ENCODE measurements around the gene DDX42.

- TF ChIP-seq PHF8 (IDR thresholded peaks at IDR 0.05; ENCODE audit: borderline replicate concordance, low read depth) = no peak
- no peak for TF ChIP-seq CTCF (IDR thresholded peaks at IDR 0.05)
- no peak for TF ChIP-seq POLR2AphosphoS2 (conservative IDR thresholded peaks at IDR 0.05; ENCODE audit: low read length)
- no peak for TF ChIP-seq JUNB (IDR thresholded peaks at IDR 0.05)
- no peak for TF ChIP-seq CHD2 (IDR thresholded peaks at IDR 0.05; ENCODE audit: low read length, partially characterized antibody)
- no peak for TF ChIP-seq RAD21 (conservative IDR thresholded peaks at IDR 0.05 in 1 of 2, IDR thresholded peaks at IDR 0.05 in 1 of 2)
- no peak for TF ChIP-seq POLR2A (IDR thresholded peaks at IDR 0.05; ENCODE audit: low read length)
- TF ChIP-seq SMC3 (IDR thresholded peaks at IDR 0.05) = no peak
Observed at GRCh38 chr17:63786117-63786516, 12.1 kb downstream of the DDX42 start.
